Choroid plexus epithelial cell (primary cell): Measurements from ENCODE around the gene CASZ1.
A peak's percentile ranks its signal among the peaks of the same experiment; 100 is the strongest.

Source experiments
- DNase-seq: peaks from one replicate; pipeline ENCODE4 v3.0.0-alpha.2; 2010; ENCODE audit warnings: low read depth
- H3K4me3 ChIP-seq: 2 replicates; pipeline ENCODE4 v1.5.1; 2011; ENCODE audit warnings: low read depth, mild to moderate bottlenecking, control low read depth, low read length, moderate library complexity
- TF ChIP-seq, protein P1 (sequence below): conservative IDR thresholded peaks from 2 replicates; pipeline ENCODE4 v1.5.1; 2011; ENCODE audit warnings: low read depth, mild to moderate bottlenecking, control low read depth, inconsistent platforms, low read length, moderate library complexity

The CASZ1 gene

DNA sequence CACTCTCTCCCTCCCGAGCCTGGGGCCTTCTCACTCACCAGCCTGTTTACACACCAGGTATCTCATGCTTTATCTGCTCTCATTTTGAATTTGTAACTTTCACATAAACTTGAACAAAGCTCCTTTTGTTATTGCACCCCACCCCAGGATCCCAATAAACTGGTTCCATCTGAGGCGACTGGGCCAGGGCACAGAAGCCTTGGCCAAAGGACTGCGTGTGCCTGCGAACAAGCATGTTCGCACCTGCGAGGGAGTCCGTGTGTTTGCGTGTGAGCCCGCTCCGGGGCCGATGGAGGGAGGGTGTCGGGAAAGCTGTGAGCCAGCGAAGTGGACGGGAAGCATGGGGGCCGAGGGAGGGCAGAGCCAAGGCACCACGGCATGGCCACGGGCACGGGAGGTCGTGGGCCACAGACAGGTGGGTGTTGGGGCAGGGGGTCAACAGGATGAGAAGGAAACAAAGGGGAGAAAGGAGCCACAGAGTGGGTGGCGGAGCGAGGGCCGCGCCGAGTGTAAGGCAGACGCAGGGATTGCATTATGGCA, 98.8 kb downstream of the CASZ1 start:
- no peak overlapping the region for H3K4me3 ChIP-seq
- no peak for DNase-seq
- TF ChIP-seq, protein P1, sequence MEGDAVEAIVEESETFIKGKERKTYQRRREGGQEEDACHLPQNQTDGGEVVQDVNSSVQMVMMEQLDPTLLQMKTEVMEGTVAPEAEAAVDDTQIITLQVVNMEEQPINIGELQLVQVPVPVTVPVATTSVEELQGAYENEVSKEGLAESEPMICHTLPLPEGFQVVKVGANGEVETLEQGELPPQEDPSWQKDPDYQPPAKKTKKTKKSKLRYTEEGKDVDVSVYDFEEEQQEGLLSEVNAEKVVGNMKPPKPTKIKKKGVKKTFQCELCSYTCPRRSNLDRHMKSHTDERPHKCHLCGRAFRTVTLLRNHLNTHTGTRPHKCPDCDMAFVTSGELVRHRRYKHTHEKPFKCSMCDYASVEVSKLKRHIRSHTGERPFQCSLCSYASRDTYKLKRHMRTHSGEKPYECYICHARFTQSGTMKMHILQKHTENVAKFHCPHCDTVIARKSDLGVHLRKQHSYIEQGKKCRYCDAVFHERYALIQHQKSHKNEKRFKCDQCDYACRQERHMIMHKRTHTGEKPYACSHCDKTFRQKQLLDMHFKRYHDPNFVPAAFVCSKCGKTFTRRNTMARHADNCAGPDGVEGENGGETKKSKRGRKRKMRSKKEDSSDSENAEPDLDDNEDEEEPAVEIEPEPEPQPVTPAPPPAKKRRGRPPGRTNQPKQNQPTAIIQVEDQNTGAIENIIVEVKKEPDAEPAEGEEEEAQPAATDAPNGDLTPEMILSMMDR: no peak

GRCh38 chr1:10696977-10697376, 99.5 kb downstream of the CASZ1 start:
- no peak overlapping the region for H3K4me3 ChIP-seq
- peak; percentile 5 for DNase-seq
- TF ChIP-seq, protein P1: no peak

GRCh38 chr1:10694633-10695627, 101.5 kb downstream of the CASZ1 start:
- TF ChIP-seq, protein P1: no peak
- H3K4me3 ChIP-seq: peak overlapping the region; percentile 44
- peak; percentile 57 for DNase-seq

DNA sequence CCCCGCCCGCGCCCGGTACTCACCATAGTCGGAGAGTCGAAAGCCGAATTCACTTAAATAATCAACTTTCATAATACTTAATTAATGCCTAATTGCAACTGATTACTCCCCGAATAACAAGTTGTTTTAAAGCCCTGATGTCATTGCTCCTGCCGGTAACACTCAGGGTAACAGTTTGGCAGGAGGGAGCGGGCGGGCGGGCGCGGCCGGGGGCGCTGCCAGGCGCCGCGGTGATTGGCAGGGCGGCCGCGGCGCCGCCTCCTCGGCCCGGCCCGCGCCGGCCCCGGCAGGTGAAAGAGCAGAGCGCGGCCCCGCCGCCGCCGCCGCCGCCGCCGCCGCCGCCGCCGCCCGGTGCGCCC, 102.2 kb downstream of the CASZ1 start:
- TF ChIP-seq, protein P1: no peak
- peak; percentile 2 for DNase-seq
- peak overlapping the region; percentile 57 for H3K4me3 ChIP-seq

DNA sequence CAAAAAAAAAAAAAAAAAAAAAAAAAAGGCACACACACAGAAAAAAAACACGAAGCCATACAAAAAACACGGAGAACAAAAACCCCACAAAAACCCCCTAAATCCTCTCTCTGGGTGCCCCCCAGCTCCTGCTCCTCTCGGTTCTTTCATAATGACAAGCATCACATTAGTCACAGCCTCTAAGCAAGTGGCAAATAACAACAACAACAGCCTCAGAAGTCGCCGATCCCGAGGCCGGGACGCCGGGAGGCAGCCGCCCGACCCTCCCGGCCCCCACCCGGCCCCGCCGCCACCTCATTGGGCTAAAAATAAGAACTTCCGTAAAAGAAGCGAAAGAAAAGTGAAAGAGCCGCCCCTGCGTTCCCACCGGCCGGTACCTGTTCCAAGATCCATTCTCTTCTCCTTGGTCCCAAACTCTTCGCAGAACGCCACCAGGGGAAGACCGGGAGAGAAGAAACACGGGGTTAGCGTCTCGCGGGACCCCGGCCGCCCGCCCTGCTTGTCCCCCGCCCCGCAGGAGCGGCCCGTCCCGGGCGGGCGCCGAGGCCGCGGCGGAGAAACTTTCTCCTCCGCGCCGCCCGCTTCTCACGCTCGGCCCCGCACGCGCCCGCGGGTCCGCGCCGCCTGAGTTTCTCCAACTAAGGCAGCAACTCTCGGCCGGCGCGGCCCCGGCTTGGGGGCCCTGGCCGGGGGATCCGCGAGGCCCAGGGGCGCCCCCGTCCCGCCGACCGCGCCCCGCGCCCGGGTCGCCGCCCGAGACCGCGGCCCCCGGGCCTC, 102.8 kb downstream of the CASZ1 start:
- H3K4me3 ChIP-seq: peak overlapping the region; percentile 57
- peak; percentile 9 for DNase-seq
- TF ChIP-seq, protein P1: no peak

DNA sequence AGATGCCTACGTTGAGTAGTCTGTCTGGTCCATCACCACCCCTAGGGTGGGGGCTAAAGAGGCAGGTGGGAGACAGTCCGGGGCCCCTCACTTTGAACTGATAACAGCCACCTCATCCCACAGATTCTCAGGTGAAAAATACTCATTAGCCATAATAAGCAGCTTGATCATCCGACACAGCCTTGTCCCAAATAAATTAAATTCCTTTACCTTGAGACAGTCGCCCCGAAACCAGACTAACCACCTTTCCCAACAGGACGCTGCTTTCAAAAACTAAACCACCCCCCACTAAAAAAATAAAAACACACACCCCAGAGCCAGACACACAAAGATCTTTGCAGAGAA, 103.3 kb downstream of the CASZ1 start:
- TF ChIP-seq, protein P1: no peak
- DNase-seq: no peak
- no peak overlapping the region for H3K4me3 ChIP-seq
